Measurements from ENCODE around the gene NEFH. TPM values are rescaled to one million over a fixed set of nuclear protein-coding genes. Genes with fewer than 3 reads are reported as not detected.
A peak's percentile ranks its signal among the peaks of the same experiment; 100 is the strongest.

Gene NEFH
- total RNA-seq, 1 donor from 2014 or later, result 2.9 TPM

GRCh38 chr22:29481265-29482000, 1.4 kb downstream of the NEFH start:
- Mint-ChIP-seq H3K9me3 (no peaks in the 10 kb centered on the region), H3K4me1 (ENCODE audit: unreplicated experiment) (peaks cover 14% of the 10 kb centered on the region), H3K36me3 (peaks cover 6% of the 10 kb centered on the region), H3K4me3 (peak overlapping the region; percentile 83), H3K27me3 (peaks cover 53% of the 10 kb centered on the region), H3K27ac (no peak overlapping the region)
- no peak for TF ChIP-seq CTCF (conservative IDR thresholded peaks at IDR 0.05)
- no peak for DNase-seq (ENCODE audit: extremely low spot score, unreplicated experiment)

GRCh38 chr22:29482253-29482652, 2.2 kb downstream of the NEFH start:
- H3K4me3 Mint-ChIP-seq, result peak overlapping the region; percentile 83
- peaks cover 6% of the 10 kb centered on the region for H3K36me3 Mint-ChIP-seq
- peaks cover 45% of the 10 kb centered on the region for H3K27me3 Mint-ChIP-seq
- H3K9me3 Mint-ChIP-seq, result no peaks in the 10 kb centered on the region
- no peak overlapping the region for H3K27ac Mint-ChIP-seq
- H3K4me1 Mint-ChIP-seq (ENCODE audit: unreplicated experiment), result peaks cover 14% of the 10 kb centered on the region
- TF ChIP-seq CTCF (conservative IDR thresholded peaks at IDR 0.05), result no peak
- DNase-seq (ENCODE audit: extremely low spot score, unreplicated experiment), result no peak

- peaks cover 14% of the 10 kb centered on the region for H3K4me1 Mint-ChIP-seq (ENCODE audit: unreplicated experiment)
- H3K4me3 Mint-ChIP-seq, result no peak overlapping the region
- H3K27ac Mint-ChIP-seq, result no peak overlapping the region
- H3K9me3 Mint-ChIP-seq, result no peaks in the 10 kb centered on the region
- H3K36me3 Mint-ChIP-seq, result peaks cover 6% of the 10 kb centered on the region
- H3K27me3 Mint-ChIP-seq, result peaks cover 40% of the 10 kb centered on the region
- TF ChIP-seq CTCF (conservative IDR thresholded peaks at IDR 0.05), result no peak
- no peak for DNase-seq (ENCODE audit: extremely low spot score, unreplicated experiment)
Observed at GRCh38 chr22:29482726-29483125, 2.7 kb downstream of the NEFH start.

GRCh38 chr22:29483254-29483653, 3.2 kb downstream of the NEFH start:
- Mint-ChIP-seq H3K4me1 (ENCODE audit: unreplicated experiment) (peaks cover 14% of the 10 kb centered on the region), H3K36me3 (peaks cover 6% of the 10 kb centered on the region), H3K9me3 (no peaks in the 10 kb centered on the region), H3K27ac (no peak overlapping the region), H3K27me3 (peaks cover 35% of the 10 kb centered on the region), H3K4me3 (no peak overlapping the region)
- no peak for TF ChIP-seq CTCF (conservative IDR thresholded peaks at IDR 0.05)
- DNase-seq (ENCODE audit: extremely low spot score, unreplicated experiment), result no peak

- Mint-ChIP-seq H3K9me3 (no peaks in the 10 kb centered on the region), H3K27ac (no peak overlapping the region), H3K4me3 (no peak overlapping the region), H3K4me1 (ENCODE audit: unreplicated experiment) (peaks cover 11% of the 10 kb centered on the region), H3K27me3 (peaks cover 27% of the 10 kb centered on the region), H3K36me3 (peaks cover 4% of the 10 kb centered on the region)
- no peak for TF ChIP-seq CTCF (conservative IDR thresholded peaks at IDR 0.05)
- DNase-seq (ENCODE audit: extremely low spot score, unreplicated experiment), result no peak
Observed at GRCh38 chr22:29484642-29485041, 4.6 kb downstream of the NEFH start.

Measured in type B pancreatic cell (in vitro differentiated cells).